NCI-H2107 (cell line): Measurements from ENCODE around the gene DAB2IP.

Experiments
- DNase-seq: peaks from one replicate; lab custom pipeline; 2025; lab: John Stamatoyannopoulos, UW

Gene DAB2IP

GRCh38 chr9:121663591-121663990, 12.2 kb downstream of the DAB2IP start:
- no peak for DNase-seq

- DNase-seq: no peak
Observed at GRCh38 chr9:121666294-121666693, 14.9 kb downstream of the DAB2IP start.

- no peak for DNase-seq
Observed at GRCh38 chr9:121667214-121667613, 15.8 kb downstream of the DAB2IP start.

- no peak for DNase-seq
Observed at GRCh38 chr9:121667890-121668289, 16.5 kb downstream of the DAB2IP start.

- DNase-seq: no peak
Observed at GRCh38 chr9:121670431-121670830, 19.0 kb downstream of the DAB2IP start.

GRCh38 chr9:121671612-121672155, 20.2 kb downstream of the DAB2IP start:
- no peak for DNase-seq

GRCh38 chr9:121672213-121672612, 20.8 kb downstream of the DAB2IP start:
- DNase-seq: no peak

- no peak for DNase-seq
Observed at GRCh38 chr9:121672986-121673385, 21.6 kb downstream of the DAB2IP start.

GRCh38 chr9:121673576-121673975, 22.1 kb downstream of the DAB2IP start:
- DNase-seq: no peak

GRCh38 chr9:121674017-121674416, 22.6 kb downstream of the DAB2IP start:
- no peak for DNase-seq

GRCh38 chr9:121674952-121675351, 23.5 kb downstream of the DAB2IP start:
- no peak for DNase-seq

GRCh38 chr9:121675381-121675780, 23.9 kb downstream of the DAB2IP start:
- no peak for DNase-seq

GRCh38 chr9:121675969-121676822, 24.8 kb downstream of the DAB2IP start:
- DNase-seq: no peak

- DNase-seq: no peak
Observed at GRCh38 chr9:121676926-121677325, 25.5 kb downstream of the DAB2IP start.

GRCh38 chr9:121678501-121679022, 27.1 kb downstream of the DAB2IP start:
- no peak for DNase-seq

GRCh38 chr9:121679901-121680635, 28.6 kb downstream of the DAB2IP start:
- DNase-seq: no peak

GRCh38 chr9:121681404-121681803, 30.0 kb downstream of the DAB2IP start:
- DNase-seq: no peak

- no peak for DNase-seq
Observed at GRCh38 chr9:121682201-121682600, 30.8 kb downstream of the DAB2IP start.

GRCh38 chr9:121682926-121683515, 31.6 kb downstream of the DAB2IP start:
- no peak for DNase-seq

- DNase-seq: no peak
Observed at GRCh38 chr9:121683652-121684051, 32.2 kb downstream of the DAB2IP start.

GRCh38 chr9:121684381-121685145, 33.1 kb downstream of the DAB2IP start:
- DNase-seq: no peak
